HepG2 (cell line): ENCODE data around the gene CLASRP. TPM values are rescaled to one million over a fixed set of nuclear protein-coding genes. Genes with fewer than 3 reads are reported as not detected.

Experiments used
- ATAC-seq: fragments of 200-7000 bp; cut with Tn5 transposase; 3 replicates; pipeline ENCODE4 v1.9.1; 2020; ENCODE audit warnings: mild to moderate bottlenecking, moderate library complexity
- BruUV-seq: library from RNA; stranded (reverse); fragments of 400-500 nt; replicated peaks from 2 replicates; lab custom pipeline; 2021; lab: Mats Ljungman, UMichigan
- CTCF ChIA-PET: fragments of 300-600 bp; formaldehyde crosslinking; extraction: SDS; loops from one replicate; lab custom pipeline; 2021; ENCODE audit warnings: low total read pairs, inconsistent platforms, low intra/inter-chr PET ratio; lab: Yijun Ruan, JAX
- POLR2A ChIA-PET: fragments of 350-600 bp; sonication (Branson Sonifier 250); formaldehyde crosslinking; loops from one replicate; lab custom pipeline; 2020; ENCODE audit warnings: antibody characterized with exemption, inconsistent platforms; lab: Yijun Ruan, JAX
- DNase-seq: peaks from one replicate; pipeline ENCODE4 v3.0.0-alpha.2; 2015; ENCODE audit warnings: low spot score
- FAIRE-seq: peaks from 3 replicates; lab custom pipeline; 2011; peaks lifted over from hg19 to GRCh38; lab: Jason Lieb, UNC
- H2AFZ ChIP-seq: one replicate; pipeline ENCODE4 v1.6.1; 2011; ENCODE audit warnings: low read length, inconsistent platforms
- H3K27ac ChIP-seq: fragments of 300-600 bp; 3 replicates; pipeline ENCODE4 v1.8.0; 2011; ENCODE audit warnings: mixed run types, mild to moderate bottlenecking, mixed read lengths, low read length, inconsistent platforms; ENCODE audit not compliant: insufficient read depth; ENCODE audit errors: extremely low read length
- H3K27me3 ChIP-seq, 2 experiments: fragments of 200-600 bp in 1 of 2; 2 replicates in 1 of 2; 3 replicates in 1 of 2; pipeline versions ENCODE4 v1.6.0 to v1.8.0; 2011; ENCODE audit warnings: low read length in 2 of 2, mild to moderate bottlenecking in 2 of 2, moderate library complexity in 2 of 2, inconsistent platforms in 1 of 2; ENCODE audit not compliant: insufficient read depth in 2 of 2, control insufficient read depth in 1 of 2
- H3K36me3 ChIP-seq, 2 experiments: fragments of 200-600 bp in 1 of 2; replicated peaks in 1 of 2; 2 replicates in 1 of 2; 3 replicates in 1 of 2; pipeline versions ENCODE4 v1.5.1 to v1.8.0; 2011; ENCODE audit warnings: low read length in 2 of 2, inconsistent platforms in 1 of 2; ENCODE audit not compliant: insufficient read depth in 2 of 2, control insufficient read depth in 1 of 2
- H3K4me1 ChIP-seq: 2 replicates; pipeline ENCODE4 v1.5.1; 2012; ENCODE audit warnings: low read length, inconsistent platforms; ENCODE audit not compliant: insufficient read depth
- H3K4me2 ChIP-seq: 2 replicates; pipeline ENCODE4 v1.6.0; 2011; ENCODE audit warnings: low read depth, low read length, inconsistent platforms
- H3K4me3 ChIP-seq, 3 experiments: fragments of 200-600 bp in 1 of 3; sonication (generic), shearing (Covaris generic) in 1 of 3; replicated peaks in 1 of 3; 2 replicates each; pipeline ENCODE4 v1.5.1; 2011 to 2016; ENCODE audit warnings: low read length in 3 of 3, inconsistent platforms in 2 of 3, low read depth in 2 of 3, mild to moderate bottlenecking in 2 of 3, control low read depth in 1 of 3, mixed read lengths in 1 of 3; ENCODE audit not compliant: insufficient read depth in 1 of 3
- H3K79me2 ChIP-seq: one replicate; pipeline ENCODE4 v1.6.1; 2011; ENCODE audit warnings: low read length, inconsistent platforms; ENCODE audit not compliant: insufficient read depth
- H3K9ac ChIP-seq: 2 replicates; pipeline ENCODE4 v1.6.0; 2011; ENCODE audit warnings: mild to moderate bottlenecking, low read depth, low read length, inconsistent platforms; ENCODE audit not compliant: insufficient read depth
- H3K9me3 ChIP-seq: 2 replicates; pipeline ENCODE4 v1.5.1; 2012; ENCODE audit warnings: mild to moderate bottlenecking, low read length
- H4K20me1 ChIP-seq: 2 replicates; pipeline ENCODE4 v1.6.0; 2011; ENCODE audit warnings: inconsistent platforms, mild to moderate bottlenecking, low read length, moderate library complexity; ENCODE audit not compliant: insufficient read depth
- AGO2 ChIP-seq: fragments of 200-400 bp; formaldehyde crosslinking; optimal IDR thresholded peaks from 2 replicates; pipeline ENCODE3; 2017; ENCODE audit warnings: mild to moderate bottlenecking, low read depth, low read length, moderate library complexity
- DMAP1 ChIP-seq: IDR thresholded peaks from 2 replicates; pipeline ENCODE4 v1.6.1; 2016
- HNRNPK ChIP-seq: fragments of 200-400 bp; formaldehyde crosslinking; IDR thresholded peaks from 2 replicates; pipeline ENCODE4 v1.6.1; 2018; ENCODE audit warnings: low read length, low read depth, moderate library complexity, mild to moderate bottlenecking; ENCODE audit not compliant: poor library complexity, severe bottlenecking
- ISX ChIP-seq: sonication (generic); formaldehyde crosslinking; conservative IDR thresholded peaks from 2 replicates; pipeline ENCODE4 v1.5.0; 2020; ENCODE audit warnings: missing genetic modification reagents
- ZNF605 ChIP-seq: sonication (generic); formaldehyde crosslinking; IDR thresholded peaks from 2 replicates; pipeline ENCODE4 v1.8.0; 2022; ENCODE audit warnings: mild to moderate bottlenecking, missing genetic modification reagents
- ZNF878 ChIP-seq: sonication (generic); formaldehyde crosslinking; IDR thresholded peaks from 2 replicates; pipeline ENCODE4 v1.8.1; 2023; ENCODE audit warnings: mild to moderate bottlenecking, missing genetic modification reagents, moderate library complexity
- WGBS: methylation state at CpG from one replicate; pipeline ENCODE4 v1.1.6; 2017; ENCODE audit warnings: low lambda C conversion rate; 5-methylcytosine and 5-hydroxymethylcytosine counted together
- in situ Hi-C: cut with HindIII; loops from 2 replicates; pipeline ENCODE4 v1.10.0; 2017; ENCODE audit warnings: low pct_unique_long_range_greater_than_20kb; ENCODE audit not compliant: extremely low pct_ligation_motif_present
- intact Hi-C: fragments of 100-400 bp; cut with micrococcal nuclease; formaldehyde crosslinking; loops from one replicate; pipeline ENCODE4 v1.10.0; 2022; ENCODE audit not compliant: unreplicated experiment
- polyA plus RNA-seq, 8 experiments: library from polyadenylated mRNA; depleted of rRNA in 3 of 8; stranded (reverse) in 7 of 8; unstranded in 1 of 8; fragments of >200 nt; fragmentation: Illumina TruSeq in 4 of 8; extraction: Trizol in 4 of 8; gene quantifications; 2 replicates each; pipeline versions ENCODE4 v1.2.1 to v1.2.3, GENCODE V29; 2011 to 2016; ENCODE audit warnings: low read depth in 4 of 8, missing spikeins in 1 of 8, mixed read lengths in 1 of 8; ENCODE audit not compliant: insufficient read depth in 1 of 8
- total RNA-seq, 5 experiments: library from RNA; depleted of rRNA; stranded (reverse); fragments of >200 nt; fragmentation: Illumina TruSeq; extraction: Trizol; gene quantifications; 2 replicates each; pipeline ENCODE4 v1.2.3, GENCODE V29; 2016; ENCODE audit warnings: low read depth in 1 of 5

The CLASRP gene
- total and polyA plus RNA-seq, 2 of the 13 experiments (the other 11 are each of a cell fraction or from before 2014, with no cell fraction given): 32.0 to 51.4 TPM

DNA sequence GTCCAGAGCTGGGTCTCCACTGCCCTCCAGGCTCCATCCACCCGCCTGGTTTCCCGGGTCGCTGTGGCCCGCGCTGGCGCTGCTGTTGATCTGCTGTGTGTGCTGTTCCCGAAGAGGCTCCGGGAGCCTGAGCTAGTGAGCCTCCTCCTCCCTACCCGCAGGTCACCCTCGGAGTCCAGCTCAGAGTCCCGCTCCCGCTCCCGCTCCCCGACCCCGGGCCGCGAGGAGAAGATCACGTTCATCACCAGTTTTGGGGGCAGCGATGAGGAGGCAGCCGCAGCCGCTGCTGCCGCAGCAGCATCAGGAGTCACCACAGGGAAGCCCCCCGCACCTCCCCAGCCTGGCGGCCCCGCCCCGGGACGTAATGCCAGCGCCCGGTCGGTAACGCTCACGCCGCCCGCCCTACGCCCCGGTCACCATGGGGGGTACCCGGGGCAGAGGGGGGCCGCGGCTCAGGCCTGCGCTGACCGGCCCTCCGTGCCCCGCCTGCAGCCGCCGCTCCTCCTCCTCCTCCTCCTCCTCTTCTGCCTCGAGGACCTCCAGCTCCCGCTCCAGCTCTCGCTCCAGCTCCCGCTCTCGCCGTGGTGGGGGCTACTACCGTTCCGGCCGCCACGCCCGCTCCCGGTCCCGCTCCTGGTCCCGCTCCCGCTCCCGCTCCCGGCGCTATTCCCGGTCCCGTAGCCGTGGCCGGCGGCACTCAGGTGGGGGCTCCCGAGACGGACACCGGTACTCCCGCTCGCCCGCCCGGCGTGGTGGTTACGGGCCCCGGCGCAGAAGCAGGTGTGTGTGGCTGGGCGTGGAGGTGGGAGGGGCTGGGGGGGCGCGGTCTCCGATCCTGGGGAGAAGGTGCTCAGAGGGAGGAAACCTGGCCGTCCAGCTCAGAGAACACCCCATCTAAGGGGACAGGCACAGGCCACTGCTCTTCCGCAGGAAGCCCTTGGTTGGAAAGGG, 25.3 kb downstream of the CLASRP start:
- BruUV-seq: no TSS peak
- FAIRE-seq (no peak), DNase-seq (no peak), ATAC-seq (no peak)
- H3K27me3 ChIP-seq: no peaks in the 10 kb centered on the region
- ChIA-PET CTCF (no interaction called here), POLR2A (no interaction called here)
- no peaks in the 10 kb centered on the region for H3K9me3 ChIP-seq
- H3K4me2 ChIP-seq: no peak overlapping the region
- H3K9ac ChIP-seq: no peak overlapping the region
- H3K36me3 ChIP-seq: peaks cover 48 to 74% of the 10 kb centered on the region in 2 experiments
- no peaks in the 10 kb centered on the region for H3K79me2 ChIP-seq
- no peak overlapping the region for H2AFZ ChIP-seq
- in situ Hi-C loops: loop anchor here (5.0 kb wide), 1 partner anchor 47 kb away; no protein-coding TSS in a partner anchor
- intact Hi-C loops: no loop called here
- TF ChIP-seq ZNF605 (CRISPR knock-in tag) (no peak), ZNF878 (CRISPR knock-in tag) (no peak), AGO2 (peak; percentile 89), HNRNPK (peak; percentile 26), DMAP1 (no peak)
- no peak overlapping the region for H3K4me3 ChIP-seq
- H3K27ac ChIP-seq: no peak overlapping the region
- 98% methylated on average over 74 of the region's 85 CpGs for WGBS
- peaks cover 5% of the 10 kb centered on the region; the same call in 1 of the 2 replicates for H4K20me1 ChIP-seq
- no peaks in the 10 kb centered on the region for H3K4me1 ChIP-seq

DNA sequence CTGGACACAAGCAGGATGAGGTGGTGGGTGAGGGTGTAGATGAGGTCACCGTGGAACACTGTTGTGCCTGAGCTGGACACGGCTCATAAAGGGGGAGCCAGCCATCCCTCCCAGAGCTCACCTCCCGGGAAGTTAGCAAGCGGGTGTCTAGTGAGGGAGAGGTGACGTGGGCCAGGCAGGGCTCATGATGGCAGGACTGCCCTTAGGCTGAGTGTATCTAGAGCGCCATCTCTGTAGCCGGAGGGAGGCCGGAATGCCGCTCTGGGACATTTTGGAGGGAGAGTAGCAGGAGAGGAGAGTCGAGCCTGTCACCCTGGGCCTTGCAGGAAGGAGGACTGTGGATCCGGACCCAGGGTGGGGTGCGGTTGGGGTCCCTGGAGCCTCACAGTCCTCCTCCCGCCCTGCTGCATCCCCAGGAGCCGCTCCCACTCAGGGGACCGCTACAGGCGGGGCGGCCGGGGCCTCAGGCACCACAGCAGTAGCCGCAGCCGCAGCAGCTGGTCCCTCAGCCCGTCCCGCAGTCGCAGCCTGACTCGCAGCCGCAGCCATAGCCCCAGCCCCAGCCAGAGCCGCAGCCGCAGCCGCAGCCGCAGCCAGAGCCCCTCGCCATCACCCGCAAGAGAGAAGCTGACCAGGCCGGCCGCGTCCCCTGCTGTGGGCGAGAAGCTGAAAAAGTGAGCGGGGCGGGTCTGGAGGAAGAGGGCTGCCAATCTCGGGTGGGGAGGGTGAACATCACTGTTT, 28.2 kb downstream of the CLASRP start:
- no peak overlapping the region for H3K9ac ChIP-seq
- no peaks in the 10 kb centered on the region for H3K9me3 ChIP-seq
- no peak overlapping the region for H2AFZ ChIP-seq
- WGBS: 96% methylated on average over 35 of the region's 38 CpGs
- H3K27ac ChIP-seq: no peak overlapping the region
- CTCF ChIA-PET: no interaction called here
- no peak overlapping the region for H3K4me3 ChIP-seq
- H3K36me3 ChIP-seq: peaks cover 34 to 66% of the 10 kb centered on the region in 2 experiments; a peak in 4 of 5 replicates
- intact Hi-C loops (no loop called here), in situ Hi-C loops (no loop called here)
- POLR2A ChIA-PET: no interaction called here
- H3K4me2 ChIP-seq: no peak overlapping the region
- DNase-seq: no peak
- peak; percentile 81 for TF ChIP-seq AGO2
- no peak for TF ChIP-seq ISX
- no peak for ATAC-seq
- H3K4me1 ChIP-seq: no peaks in the 10 kb centered on the region
- no peaks in the 10 kb centered on the region for H3K27me3 ChIP-seq
- no peak for FAIRE-seq
- H3K79me2 ChIP-seq: no peaks in the 10 kb centered on the region
- no TSS peak for BruUV-seq
- H4K20me1 ChIP-seq: no peaks in the 10 kb centered on the region
